Measurements from ENCODE around the gene HDAC4. TPM values are rescaled to one million over a fixed set of nuclear protein-coding genes. Genes with fewer than 3 reads are reported as not detected.

Gene HDAC4
- total RNA-seq, 1 experiment from 2014 or later, result 47.6 TPM

GRCh38 chr2:239305771-239306170, 95.0 kb downstream of the HDAC4 start (continued):
- TF ChIP-seq EZH2 (IDR thresholded peaks at IDR 0.05) (no peak), EZH2phosphoT487 (IDR thresholded peaks at IDR 0.05; ENCODE audit: borderline replicate concordance) (no peak)

- DNase-seq (ENCODE audit: low read depth, low spot score), result no peak
- CTCF ChIA-PET, result no interaction called here
- no peaks in the 10 kb centered on the region for H3K36me3 ChIP-seq (ENCODE audit: control insufficient read depth in 1 of 2, insufficient read depth in 2 of 2, low read length in 2 of 2)
- no peaks in the 10 kb centered on the region for H3K9me3 ChIP-seq (ENCODE audit: control insufficient read depth in 1 of 2, insufficient read depth in 1 of 2, low read depth in 1 of 2, low read length in 2 of 2)
- H3K4me1 ChIP-seq (ENCODE audit: control insufficient read depth in 1 of 2, insufficient read depth in 2 of 2, low read length in 2 of 2), result no peaks in the 10 kb centered on the region; a peak in 1 of 4 replicates
- intact Hi-C loops (cut with micrococcal nuclease), result no loop called here
- POLR2A ChIA-PET, result no interaction called here
- peaks cover 7% of the 10 kb centered on the region; the same call in 1 of the 2 replicates for H3K79me2 ChIP-seq (ENCODE audit: insufficient read depth, low read length)
- H3K9me2 ChIP-seq (ENCODE audit: insufficient read depth), result no peaks in the 10 kb centered on the region
- no peak overlapping the region for H3K4me3 ChIP-seq (replicated peaks in 1 of 2; ENCODE audit: low read depth in 1 of 2, low read length in 2 of 2)
- RAD21 ChIA-PET (ENCODE audit: low non-redundant PET in 1 of 2, low total read pairs in 2 of 2, uncharacterized antibody in 2 of 2, unreplicated experiment in 2 of 2), result no interaction called here
- no peak overlapping the region for H2AFZ ChIP-seq (ENCODE audit: low read depth, low read length, poor library complexity, severe bottlenecking)
- no peak overlapping the region for H3K9ac ChIP-seq (ENCODE audit: low read length)
- no peaks in the 10 kb centered on the region for H3K27me3 ChIP-seq (ENCODE audit: insufficient read depth, low read length)
- H3K4me2 ChIP-seq (ENCODE audit: low read length), result no peak overlapping the region
- BruUV-seq (replicated peaks), result no TSS peak
- no peak for ATAC-seq
- H4K20me1 ChIP-seq (ENCODE audit: insufficient read depth), result no peaks in the 10 kb centered on the region
- no peak overlapping the region for H3K27ac ChIP-seq (ENCODE audit: low read depth, low read length)
- TF ChIP-seq SRF (IDR thresholded peaks at IDR 0.05; ENCODE audit: low read depth) (no peak), CEBPB (IDR thresholded peaks at IDR 0.05; ENCODE audit: low read depth) (no peak), MAX (IDR thresholded peaks at IDR 0.05) (no peak), SIN3A (IDR thresholded peaks at IDR 0.05; ENCODE audit: low read depth) (no peak), EZH2 (IDR thresholded peaks at IDR 0.05) (no peak), POLR2AphosphoS5 (IDR thresholded peaks at IDR 0.05; ENCODE audit: low read depth, low read length) (no peak), CTCF (IDR thresholded peaks at IDR 0.05 in 2 of 3, conservative IDR thresholded peaks at IDR 0.05 in 1 of 3; ENCODE audit: borderline replicate concordance in 1 of 3, insufficient read depth in 1 of 3, low read depth in 2 of 3, low read length in 2 of 3) (no peak), ZBTB33 (IDR thresholded peaks at IDR 0.05; ENCODE audit: extremely low read depth, insufficient replicate concordance, low read length) (no peak), ELF1 (IDR thresholded peaks at IDR 0.05; ENCODE audit: borderline replicate concordance, low read depth) (no peak), JUND (IDR thresholded peaks at IDR 0.05) (no peak), REST (IDR thresholded peaks at IDR 0.05; ENCODE audit: low read depth) (no peak)
Observed at GRCh38 chr2:239305222-239305575, 95.6 kb downstream of the HDAC4 start.
